Germinal center (tissue), 1 donor: ENCODE data around the gene LPXN.

Experiments
- DNase-seq: peaks from one replicate; pipeline ENCODE4 v3.0.0; 2012; ENCODE audit warnings: mixed read lengths, low spot score

Gene LPXN

DNA sequence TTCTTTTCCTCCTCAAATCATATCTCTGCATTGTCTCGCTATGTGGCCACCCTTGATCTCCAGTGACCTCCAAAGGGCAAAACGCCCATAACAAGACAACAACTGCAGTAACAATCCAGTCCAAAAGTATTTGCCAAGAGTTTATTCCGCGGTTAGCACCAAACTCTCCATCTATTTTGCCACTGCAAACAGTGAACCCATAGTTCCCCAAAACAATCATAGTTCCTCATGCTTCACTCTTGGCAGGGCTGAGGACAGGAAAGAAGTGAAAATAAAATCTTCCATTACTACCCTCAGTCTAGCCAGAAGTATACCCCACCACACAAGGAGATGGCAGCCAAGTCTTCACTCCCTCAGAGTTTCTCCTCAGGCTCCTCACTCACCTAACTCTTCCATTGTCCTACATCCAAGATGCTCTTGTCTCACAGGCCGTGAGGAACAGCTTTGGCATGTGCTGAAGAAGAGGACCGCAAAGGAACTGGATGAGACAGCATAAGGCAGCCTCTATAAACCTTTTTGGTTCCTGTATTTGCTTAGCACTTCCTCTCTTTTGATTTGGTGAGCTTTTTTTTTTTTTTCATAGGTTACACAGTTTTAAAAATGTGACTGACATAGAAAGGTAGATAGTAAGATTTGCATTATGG is at the start of gene LPXN:
Gene LPXN (minus strand): TSS at position 480 of the 644 bp plus-strand sequence. CDS start 84 bp downstream, at position 396.
- peak; percentile 51 for DNase-seq

DNA sequence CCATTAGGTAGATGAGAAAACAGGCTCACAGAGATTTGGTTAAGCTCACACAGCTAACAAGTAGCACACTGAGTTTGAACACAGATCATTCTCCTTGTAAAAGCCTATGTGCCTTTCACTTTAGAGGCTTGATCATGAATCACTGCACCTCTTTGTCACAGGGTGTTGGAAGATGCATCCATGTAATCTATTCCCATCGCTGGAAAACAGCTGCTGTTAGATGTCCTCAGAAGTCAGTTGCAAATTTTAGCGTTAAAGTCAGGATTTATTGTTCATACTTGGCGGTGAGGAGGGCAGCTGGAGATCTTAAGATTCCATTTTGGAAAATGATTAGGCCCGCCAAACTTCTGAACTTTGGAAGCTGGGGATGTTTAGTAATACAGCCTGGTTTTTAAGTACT is 49.4 kb upstream of the LPXN start:
- no peak for DNase-seq

DNA sequence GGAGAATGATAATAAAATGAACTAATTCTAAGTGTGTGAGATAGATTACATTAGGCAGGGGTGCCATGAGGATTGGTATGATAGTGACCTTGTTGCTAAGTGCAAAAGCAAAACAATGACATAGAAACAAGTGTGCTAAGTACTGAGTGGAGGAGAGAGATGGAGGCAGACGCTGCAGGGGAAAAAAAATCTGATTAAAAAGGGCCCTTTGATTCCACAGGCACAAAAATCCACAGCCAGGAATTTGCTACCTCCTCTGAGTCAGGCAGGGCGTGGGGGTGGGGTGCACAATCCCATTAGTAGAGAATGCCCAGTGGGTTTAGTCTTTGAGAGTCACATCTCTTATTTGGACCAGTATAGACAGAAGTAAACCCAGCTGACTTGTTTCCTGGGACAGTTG is 46.7 kb upstream of the LPXN start, which contains the start of gene CNTF:
Gene CNTF (plus strand): TSS at position 322 of the 400 bp plus-strand sequence. CDS start 88 bp downstream, outside the sequence.
- no peak for DNase-seq

DNA sequence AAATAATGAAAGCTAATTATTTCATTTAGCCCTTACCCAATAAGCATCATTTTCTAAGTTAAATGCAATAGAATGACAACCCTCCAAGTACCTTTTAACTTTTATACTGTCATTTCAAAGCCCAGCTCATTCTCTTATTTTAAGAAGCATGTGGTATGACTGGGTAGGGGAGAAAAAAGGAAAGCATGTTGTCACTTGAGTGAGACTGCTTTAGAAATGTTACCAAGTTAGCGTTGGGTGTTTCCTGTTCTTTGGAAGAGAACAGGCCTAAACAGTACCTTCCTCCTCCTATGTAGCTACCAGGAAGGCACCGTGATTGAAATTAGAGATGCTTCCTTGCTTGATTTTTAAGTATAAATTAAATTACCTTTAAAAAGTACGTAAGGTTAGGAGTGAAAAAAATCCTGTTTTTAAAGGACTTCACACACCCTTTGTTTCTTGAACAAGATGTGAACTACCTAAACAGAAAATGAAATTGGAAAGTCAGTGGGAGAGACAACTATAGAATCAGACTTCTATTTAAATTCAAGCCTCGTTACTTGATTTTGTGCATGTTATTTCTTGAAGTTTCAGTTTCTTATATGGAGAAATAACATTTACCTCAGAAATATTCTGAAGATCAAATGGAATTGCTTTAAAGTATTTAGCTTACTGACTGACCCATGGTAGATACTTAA is 46.1 kb upstream of the LPXN start:
- DNase-seq: no peak

DNA sequence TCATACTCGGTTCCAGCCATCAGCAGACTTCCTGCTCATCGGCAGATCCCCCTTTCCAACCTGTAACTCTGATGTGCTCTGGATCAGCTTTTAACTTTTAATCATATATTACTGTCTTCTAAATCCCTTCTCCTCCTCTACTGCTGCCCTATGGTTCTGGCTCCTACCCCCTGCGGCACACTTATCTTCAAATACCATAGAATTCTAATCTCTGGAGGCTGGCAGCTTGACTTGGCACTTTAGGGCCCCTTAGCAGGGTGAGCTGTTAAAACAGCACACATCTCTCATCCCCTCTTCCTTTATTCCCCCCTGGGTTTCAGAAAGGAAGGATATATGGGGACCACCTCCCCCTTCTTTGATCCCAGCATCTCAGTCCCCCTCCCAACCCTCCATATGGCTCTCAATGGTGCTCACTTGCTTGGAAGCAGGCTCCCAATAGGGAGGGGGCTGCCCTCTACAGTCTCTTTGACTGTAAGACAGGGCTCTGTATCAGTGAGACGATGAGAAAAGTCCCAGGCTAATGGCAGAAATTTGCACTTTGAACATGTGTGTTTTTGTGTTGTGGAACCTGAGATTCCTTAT is 42.4 kb upstream of the LPXN start:
- no peak for DNase-seq

DNA sequence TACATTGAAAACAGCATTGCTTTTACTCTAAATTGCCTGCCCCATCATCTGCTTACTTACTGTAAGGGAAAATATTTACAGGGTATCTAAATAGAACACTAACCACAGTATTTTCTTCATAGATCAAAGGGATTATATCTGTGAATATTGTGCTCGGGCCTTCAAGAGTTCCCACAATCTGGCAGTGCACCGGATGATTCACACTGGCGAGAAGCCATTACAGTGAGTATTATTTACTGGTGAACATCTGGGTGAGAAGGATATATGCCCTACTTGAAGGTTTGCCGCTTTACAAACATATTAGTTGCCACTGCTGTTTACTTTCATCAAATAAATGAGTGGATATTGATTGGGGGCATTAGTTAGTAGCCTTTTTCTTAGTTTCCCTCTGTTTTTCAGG is 40.9 kb upstream of the LPXN start:
- no peak for DNase-seq

DNA sequence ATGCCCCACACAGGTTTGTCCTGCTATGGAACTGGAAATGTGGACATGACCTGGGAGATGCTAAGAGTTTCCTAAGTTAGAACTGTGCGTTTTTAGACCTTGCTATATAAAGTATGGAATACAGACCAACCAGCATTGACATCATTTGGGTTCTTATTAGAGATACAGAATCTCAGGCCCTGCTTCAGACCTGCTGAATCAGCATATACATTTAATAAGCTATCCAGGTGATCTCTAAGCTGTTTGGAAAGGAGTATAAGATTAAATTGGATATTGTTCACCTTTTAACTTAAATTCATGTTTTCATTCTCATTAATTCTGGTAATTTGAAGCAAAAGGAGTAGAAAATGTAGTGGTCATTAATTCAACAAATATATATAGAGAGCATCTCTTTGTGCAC is 39.9 kb upstream of the LPXN start:
- no peak for DNase-seq

DNA sequence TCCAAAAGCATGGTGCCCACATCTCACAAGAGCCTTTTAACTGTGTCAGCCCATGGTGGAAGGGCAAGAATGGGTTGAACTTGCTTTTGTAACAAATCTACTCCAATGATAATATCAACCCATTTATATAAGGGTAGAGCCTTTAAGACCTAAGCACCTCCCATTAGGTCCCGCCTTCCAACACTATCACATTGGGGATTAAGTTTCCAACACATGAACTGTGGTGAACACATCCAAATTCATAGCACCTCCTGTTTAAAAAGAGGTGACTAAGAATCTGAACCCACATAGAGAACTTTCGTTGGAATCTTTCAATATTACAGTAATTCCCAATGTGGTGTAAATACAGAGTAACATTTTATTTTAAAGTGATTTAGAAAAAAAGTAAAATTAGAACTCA is 37.6 kb upstream of the LPXN start:
- DNase-seq: no peak

DNA sequence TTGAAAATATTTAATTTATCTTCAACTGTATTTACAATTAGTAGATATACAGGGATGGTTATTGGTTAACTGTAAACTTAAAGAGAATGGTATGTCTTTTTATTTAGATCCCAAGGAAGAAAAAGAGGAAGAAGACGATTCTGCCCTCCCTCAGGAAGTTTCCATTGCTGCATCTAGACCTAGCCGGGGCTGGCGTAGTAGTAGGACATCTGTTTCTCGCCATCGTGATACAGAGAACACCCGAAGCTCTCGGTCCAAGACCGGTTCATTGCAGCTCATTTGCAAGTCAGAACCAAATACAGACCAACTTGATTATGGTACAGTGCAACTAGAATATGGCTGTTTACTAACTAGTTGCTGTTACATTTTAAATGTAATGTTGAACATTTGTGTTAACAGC is 34.1 kb upstream of the LPXN start:
- peak; percentile 17 for DNase-seq

DNA sequence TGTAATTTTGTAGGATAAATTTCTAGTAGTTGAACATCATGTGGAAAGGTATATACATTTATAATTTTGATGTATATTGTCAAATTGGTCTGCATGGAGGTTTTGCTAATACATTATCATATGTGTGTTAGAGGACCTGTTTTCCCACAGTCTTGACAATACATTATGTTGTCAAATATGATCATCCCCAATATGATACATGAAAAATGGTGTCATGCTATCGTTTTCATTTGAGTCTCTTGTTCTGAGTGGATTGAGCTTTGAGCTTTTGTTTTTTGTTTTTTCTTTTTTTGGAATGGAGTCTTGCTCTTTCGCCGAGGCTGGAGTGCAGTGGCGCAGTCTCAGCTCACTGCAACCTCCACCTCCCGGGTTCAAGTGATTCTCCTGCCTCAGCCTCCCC is 32.7 kb upstream of the LPXN start:
- DNase-seq: no peak

DNA sequence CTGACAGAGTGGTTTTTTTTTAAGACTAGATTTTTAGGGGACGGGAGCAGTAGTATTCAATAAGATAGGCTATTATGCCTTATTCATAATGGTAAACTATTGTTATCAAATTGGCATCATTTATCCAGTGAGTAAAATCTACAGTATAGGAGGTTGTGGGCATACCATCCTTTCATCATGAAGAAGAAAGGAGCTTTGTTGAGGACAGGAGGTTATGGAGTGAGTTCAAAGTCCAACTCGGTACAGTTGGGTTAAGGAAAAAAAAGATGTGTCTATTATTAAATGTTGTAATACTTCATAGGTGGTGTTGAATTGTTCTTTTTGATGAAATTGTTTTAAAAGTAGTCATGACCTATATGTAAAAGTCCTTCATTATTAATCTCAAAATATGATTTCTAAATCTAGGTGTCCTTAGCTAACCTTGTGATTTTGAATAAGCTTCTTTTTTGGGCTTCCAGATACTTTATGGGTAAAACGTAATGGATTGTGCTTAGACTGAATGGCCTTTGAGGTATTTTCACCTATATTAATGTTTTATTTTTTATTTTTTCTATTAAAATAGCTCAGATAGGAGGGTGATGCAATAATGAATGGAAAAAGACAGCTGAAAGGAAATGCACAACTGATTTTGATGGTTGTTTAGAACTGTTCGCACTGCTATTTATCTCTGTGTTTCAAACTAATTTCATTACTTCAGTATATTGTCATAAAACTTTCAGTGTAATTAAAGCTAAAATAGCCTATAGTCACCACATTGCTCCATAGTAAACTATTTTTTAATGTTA is 31.5 kb upstream of the LPXN start:
- no peak for DNase-seq

DNA sequence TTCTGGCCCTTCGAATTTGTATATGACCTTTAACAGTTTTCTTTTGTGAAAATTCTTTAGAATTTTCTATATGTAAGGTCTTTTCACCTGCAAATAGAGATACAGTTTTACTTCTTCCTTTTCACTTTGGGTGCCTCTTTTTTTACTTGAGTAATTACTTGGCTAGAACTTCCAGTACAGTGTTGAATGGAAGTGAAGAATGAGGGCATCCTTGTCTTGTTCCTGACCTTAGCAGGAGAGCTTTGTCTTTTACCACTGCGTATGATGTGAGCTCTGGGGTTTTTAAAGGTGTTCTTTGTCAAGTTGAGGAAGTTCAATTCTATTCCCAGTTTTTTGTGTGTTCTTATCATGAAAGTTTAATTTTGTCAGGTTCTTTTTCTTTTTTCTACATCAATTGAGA is 24.9 kb upstream of the LPXN start:
- DNase-seq: no peak

DNA sequence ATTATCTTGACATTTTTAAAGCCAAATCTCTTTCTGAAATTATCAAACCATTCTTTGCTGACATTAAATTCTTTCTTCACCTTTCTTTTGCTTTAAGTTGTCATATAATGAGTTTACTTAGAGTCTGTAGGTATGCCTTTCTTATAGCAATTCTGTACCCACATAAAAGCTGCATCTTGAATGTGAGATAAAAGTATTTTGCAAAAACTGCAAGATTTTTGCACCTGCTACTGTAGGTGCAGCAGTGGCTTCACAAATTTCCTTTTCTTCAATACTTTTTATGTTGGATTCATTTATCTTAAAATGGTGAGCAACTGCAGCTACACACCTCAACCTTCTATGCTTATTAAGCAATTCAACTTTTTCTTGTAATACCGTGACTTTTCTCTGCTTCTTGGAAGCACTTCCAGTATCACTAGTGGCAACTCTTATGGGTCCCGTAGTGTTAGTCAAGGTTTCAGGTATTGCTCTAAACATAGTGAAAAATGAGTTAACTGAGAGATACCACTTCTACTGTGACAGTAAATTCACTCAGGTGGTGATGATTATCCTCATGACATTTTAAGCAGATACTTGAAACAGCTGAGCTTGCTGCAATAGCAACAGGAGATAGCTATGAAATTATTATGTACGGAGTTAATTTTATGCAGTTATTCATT is 22.0 kb upstream of the LPXN start:
- no peak for DNase-seq

DNA sequence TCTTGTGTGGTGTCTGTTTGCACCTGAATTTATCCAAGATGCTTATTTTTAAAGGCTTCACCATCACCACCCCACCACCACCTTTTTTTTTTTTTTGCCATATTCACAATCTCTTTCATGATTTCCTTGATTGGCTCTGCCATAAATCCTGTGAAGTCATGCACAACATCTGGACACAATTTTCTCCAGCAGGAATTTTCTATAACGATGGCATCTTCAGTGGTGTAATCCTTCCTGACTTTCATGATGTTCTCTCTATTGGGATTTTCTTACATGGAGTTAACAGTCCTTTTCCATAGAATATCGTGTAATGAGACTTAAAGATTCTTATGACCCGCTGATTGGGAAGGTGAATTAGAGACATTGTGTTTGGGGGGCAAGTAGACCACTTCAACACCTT is 21.0 kb upstream of the LPXN start:
- DNase-seq: no peak

DNA sequence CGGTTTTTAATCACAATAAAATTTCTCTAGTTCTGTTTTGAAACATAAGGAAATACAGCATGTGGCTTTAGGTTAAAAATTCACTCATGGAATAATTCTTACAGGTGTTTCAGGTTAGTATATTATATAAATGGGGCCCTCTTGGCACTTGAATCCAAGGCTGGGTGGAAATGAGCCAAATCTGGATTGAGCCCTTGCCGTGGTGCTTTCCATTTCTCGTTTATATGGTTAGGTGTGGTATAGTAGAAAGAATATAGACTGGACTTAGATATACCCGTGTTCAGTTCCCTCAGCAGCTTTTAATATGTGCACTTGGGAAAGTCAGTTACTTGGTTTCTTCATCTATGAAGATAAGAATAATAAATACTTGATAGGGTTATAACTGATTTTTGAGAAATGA is 19.2 kb upstream of the LPXN start:
- no peak for DNase-seq

DNA sequence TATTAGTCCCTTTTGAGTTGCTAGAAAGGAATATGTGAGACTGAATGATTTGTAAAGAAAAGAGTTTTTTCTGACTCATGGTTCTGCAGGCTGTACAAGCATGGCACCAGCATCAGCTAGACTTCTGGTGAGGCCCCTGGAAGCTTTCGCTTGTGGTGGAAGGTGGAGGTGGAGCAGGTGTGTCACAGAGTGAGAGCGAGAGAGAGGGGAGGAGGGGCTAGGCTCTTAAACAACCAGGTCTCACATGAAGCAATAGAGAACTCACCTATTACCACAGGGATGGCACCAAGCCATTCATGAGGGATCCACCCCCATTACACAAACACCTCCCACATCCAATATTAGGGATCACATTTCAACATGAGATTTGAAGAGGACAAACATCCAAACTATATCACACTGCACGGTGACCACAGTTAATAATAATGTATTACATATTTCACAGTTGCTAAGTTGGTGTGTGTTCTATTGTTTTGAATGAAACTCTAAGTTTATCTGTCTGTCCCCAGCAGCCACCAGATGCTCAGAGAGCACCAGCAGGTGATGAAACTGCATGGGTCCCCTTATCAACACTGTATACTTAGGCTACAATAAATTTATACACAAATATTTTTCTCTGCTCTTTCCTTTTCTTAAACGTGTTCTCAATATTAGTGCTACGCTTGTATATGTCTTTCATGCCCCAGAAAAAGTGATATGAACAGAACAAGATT is 17.3 kb upstream of the LPXN start:
- DNase-seq: no peak

DNA sequence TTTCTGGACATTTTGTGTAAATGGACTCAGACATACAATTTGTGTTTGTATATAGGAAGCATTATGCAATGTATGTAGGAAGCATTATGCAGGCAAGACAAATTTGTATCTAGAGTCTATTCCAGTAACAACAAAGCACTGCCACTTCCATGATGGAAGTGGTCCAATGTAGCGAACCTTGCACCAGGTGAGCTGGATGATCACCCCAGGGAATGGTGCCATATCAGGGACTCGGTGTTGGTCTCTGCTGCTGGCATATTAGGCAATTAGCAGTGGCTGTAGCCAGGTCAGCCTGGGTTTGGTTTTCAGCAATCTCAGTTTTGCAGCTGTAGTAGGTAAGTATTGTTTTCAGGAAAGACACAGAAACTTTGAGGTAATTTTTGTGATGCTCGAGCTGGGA is 16.0 kb upstream of the LPXN start:
- DNase-seq: no peak

DNA sequence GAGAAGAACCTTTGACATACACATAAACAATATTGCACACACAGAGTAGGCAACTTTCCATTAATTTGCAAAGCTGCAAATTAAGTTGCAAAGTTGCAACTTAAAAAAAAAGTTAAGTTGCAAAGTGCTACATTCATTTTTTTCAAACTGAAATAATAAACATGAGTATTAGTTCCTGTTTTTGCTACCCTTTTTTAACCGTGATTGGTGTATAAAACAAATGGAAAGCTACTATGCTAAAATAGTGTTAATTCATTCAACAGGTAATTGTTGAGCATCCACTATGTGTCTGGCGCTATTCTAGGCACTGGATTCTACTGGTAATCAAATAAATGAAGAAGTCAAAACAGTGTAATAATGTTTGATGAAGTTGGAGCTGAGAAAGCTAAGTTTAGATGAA is 11.3 kb upstream of the LPXN start:
- DNase-seq: no peak

DNA sequence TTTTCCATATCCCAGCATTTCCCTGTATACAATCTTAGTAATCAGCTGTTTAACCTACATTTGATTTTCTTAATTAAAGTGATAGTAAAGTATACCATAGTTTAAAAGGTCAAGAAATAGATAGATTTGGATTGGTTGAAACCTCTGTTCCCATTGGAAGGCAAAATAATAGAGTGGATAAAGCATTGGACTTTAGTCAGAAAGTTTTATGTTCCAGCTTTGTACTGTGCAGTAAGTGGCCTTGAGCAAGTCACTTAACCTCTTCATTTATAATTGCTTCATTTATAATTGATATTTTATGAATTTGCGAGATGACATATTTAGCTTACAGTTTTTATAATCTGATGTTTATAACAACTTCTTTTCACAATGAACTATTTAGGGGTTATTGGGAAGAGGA is 6.8 kb upstream of the LPXN start:
- DNase-seq: no peak

DNA sequence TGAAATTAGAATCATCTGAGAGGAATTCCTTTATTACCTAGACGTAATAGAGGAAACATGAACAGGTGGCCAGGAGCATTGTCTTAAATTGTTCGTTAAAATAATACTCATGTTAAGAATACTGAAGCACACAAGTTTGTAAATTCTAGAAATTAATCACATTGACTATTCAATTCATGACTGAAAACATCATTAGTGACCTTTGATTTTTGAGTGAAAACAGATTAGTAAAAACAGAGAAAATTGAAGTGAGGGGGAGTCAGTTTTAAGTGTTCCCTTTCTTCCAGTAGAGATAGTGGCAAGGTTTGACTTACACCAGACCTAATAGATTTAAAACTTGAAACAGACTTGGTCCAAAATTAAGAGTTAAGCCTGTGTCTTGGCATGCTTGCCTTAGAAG is 4.7 kb upstream of the LPXN start:
- DNase-seq: no peak
